Measurements from ENCODE around the gene ABCB4.

ABCB4 gene

GRCh38 chr7:87424075-87424474 is 51.4 kb downstream of the ABCB4 start:
- no peak for DNase-seq (ENCODE audit: low read depth in 2 of 2, low spot score in 1 of 2)

GRCh38 chr7:87420173-87420572 is 55.3 kb downstream of the ABCB4 start:
- no peak for DNase-seq (ENCODE audit: low read depth in 2 of 2, low spot score in 1 of 2)

- DNase-seq (ENCODE audit: low read depth in 2 of 2, low spot score in 1 of 2), result peak; percentile 7 to 56
Observed at GRCh38 chr7:87416682-87417587, 58.5 kb downstream of the ABCB4 start.

DNA sequence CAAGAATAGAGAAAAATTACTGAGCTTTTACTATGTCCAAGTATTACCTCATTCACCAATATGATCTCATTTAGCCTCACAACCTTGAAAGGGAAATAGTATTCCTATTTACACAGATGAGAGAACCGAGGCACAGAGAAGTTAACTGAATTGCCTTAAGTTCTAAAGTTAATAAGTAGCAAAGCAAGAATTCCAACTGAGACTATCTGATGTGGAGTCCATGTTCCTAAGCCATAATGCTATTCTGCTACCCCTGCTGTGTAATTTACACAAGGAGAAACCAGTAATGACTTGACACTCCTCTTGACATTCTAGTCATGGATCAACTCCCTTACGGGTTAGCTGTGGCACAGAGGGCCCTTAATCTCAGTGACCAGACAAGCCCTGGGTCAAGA is 60.7 kb downstream of the ABCB4 start:
- DNase-seq (ENCODE audit: low read depth in 2 of 2, low spot score in 1 of 2), result no peak

- no peak for DNase-seq (ENCODE audit: low read depth in 2 of 2, low spot score in 1 of 2)
Observed at GRCh38 chr7:87413951-87414793, 61.3 kb downstream of the ABCB4 start.

DNA sequence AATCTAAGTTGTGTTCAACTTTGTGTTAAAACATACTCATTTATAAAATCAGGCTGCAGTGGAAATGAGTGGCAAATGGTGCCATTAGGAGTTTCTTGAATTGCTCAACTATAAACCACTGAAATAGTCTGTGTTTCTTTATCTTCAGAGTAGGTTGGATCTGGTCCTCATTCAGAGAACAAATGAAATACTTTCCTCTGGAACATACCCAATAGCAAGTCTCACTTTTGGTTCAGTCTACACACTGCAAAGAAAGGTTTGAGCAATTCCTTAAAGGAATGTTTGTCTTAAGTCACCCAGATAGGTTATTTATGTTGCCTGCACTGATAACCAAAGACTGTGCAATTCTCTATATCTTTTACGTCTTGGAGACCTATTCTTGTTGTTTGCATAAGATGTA is 62.5 kb downstream of the ABCB4 start:
- no peak for DNase-seq (ENCODE audit: low read depth in 2 of 2, low spot score in 1 of 2)

GRCh38 chr7:87411186-87411585 is 64.3 kb downstream of the ABCB4 start:
- DNase-seq (ENCODE audit: low read depth in 2 of 2, low spot score in 1 of 2), result no peak

DNA sequence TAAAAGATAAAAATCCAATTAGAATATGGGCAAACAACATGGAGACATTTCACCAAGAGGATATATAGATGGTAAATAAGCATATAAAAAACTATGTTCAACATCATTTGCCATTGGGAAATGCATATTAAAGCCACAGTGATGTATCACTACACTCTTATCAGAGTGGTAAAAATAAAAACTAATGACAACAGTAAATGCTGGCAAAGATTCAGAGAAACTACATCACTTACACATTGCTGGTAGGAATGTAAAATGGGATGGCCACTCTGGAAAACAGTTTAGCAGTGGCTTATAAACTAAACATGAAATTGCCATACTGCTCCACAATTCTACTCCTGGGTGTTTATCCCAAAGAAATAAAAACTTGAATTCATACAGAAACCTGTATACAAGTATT is 70.8 kb downstream of the ABCB4 start:
- no peak for DNase-seq (ENCODE audit: low read depth in 2 of 2, low spot score in 1 of 2)

DNA sequence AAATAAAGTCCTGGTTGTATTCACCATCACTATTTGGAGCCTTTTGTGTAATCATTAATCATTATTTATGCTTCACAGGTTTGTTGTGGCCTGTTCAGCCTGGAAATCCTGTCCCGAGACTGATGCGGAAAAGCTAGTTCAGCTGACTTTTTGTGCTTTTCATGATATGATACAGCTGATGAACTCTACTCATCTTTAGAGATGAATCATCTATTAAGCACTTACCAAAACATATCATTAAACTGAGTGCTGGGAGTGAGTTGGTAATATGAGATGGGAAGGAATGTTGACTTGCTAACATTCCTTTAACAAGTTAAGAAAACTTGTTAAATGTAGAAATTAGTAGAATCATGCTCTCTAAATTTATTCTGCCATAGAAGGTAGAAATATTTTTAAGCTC is 77.0 kb downstream of the ABCB4 start:
- DNase-seq (ENCODE audit: low read depth in 2 of 2, low spot score in 1 of 2), result no peak

DNA sequence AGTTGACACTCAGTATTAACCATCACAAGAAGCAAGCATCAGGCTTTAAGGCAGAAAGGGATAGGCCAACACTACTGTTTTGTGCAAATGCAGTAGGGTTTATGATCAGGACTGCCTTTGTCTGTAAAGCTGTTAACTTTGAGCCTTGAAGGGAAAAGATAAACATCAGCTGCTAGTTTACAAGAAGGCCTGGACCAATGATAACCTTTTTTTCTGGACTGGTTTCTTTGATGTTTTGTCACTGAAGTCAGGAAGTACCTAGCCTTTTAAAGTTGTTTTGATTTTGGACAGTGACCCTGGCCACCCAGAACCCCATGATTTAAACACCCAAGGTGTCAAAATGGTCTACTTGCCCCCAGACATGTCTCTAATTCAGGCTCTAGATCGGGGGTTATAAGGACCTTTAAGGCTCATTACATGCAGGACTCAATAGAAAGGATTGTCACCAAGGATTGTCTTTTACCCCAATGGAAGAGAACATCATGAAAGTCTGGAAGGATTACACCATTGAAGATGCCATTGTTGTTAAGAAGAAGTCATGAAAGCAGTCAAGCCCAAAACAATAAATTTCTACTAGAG is 79.9 kb downstream of the ABCB4 start:
- DNase-seq (ENCODE audit: low read depth in 2 of 2, low spot score in 1 of 2), result no peak

DNA sequence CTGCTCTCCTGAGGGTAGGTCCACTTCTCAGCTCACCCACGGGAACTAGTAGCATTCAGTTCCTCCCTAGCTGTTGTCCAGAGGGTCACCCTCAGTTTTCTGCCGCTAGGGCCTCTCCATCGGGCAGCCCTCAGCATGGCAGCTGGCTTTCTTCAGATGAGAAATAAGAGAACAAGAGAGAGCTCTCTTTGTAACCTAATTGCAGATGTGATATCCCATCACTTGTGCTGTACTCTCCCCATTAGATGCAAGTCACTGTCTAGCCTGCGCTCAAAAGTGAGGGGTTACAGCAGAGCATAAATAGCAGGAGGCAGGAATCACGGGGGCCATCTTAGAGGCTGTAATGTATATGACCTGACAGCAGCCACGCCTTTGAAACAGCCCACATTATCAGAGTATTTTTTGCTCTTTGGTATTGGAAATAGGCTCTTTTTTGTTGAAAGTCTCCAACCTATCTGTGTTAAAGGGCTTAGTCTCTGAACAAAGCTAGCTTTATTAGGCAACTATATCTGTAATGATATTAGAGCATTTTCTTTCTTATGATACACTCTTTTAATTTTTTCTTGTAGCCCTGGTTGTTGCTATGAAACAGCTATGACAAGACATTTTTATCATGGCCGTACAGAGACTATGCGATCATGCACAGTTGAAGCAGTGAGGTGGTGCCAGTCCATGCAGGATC is 84.3 kb downstream of the ABCB4 start:
- DNase-seq (ENCODE audit: low read depth in 2 of 2, low spot score in 1 of 2), result no peak

DNA sequence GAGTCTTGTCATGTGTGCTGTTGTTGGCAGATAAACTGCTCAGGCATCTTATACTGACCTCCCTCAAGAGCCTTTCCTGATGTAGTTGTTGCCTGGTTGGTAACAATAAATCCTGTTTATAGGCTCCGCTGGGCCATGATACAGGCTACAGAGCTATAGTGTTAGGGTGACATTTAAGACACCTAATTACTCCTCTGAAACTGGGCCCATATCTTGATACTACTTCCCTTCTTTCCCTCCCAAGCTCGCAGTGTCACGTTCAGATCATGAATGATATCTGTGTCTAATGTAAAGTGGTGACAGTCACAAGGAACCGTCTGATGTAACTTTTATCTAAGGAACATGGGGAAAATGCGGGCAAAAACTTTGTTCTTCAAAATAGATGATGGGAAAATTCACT is 94.6 kb downstream of the ABCB4 start:
- no peak for DNase-seq (ENCODE audit: low read depth in 2 of 2, low spot score in 1 of 2)

- DNase-seq (ENCODE audit: low read depth in 2 of 2, low spot score in 1 of 2), result no peak
Observed at GRCh38 chr7:87375662-87376435, 99.6 kb downstream of the ABCB4 start.

- no peak for DNase-seq (ENCODE audit: low read depth in 2 of 2, low spot score in 1 of 2)
Observed at GRCh38 chr7:87370660-87371180, 104.8 kb downstream of the ABCB4 start.

GRCh38 chr7:87369216-87369615 is 106.3 kb downstream of the ABCB4 start:
- DNase-seq (ENCODE audit: low read depth in 2 of 2, low spot score in 1 of 2), result no peak

DNA sequence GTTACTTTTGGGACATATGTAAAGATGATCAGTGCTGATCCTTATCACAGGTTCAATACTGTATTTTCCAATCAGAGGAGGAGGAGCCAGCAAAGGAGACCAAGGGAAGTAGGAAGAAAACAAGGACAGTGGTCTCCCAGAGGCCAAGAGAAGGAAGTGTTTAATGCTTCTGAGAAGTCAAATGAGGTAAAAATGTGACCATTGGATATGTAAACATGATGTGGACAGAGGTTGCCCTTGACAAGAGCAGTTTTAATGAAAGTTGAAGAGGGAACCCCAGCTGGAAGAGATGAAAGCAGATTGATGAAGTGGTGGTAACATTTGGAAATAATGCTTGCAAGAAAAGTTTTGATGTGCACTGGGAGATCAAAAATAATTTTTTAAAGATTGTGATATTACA is 111.2 kb downstream of the ABCB4 start:
- no peak for DNase-seq (ENCODE audit: low read depth in 2 of 2, low spot score in 1 of 2)

- no peak for DNase-seq (ENCODE audit: low read depth in 2 of 2, low spot score in 1 of 2)
Observed at GRCh38 chr7:87363342-87363741, 112.1 kb downstream of the ABCB4 start.

DNA sequence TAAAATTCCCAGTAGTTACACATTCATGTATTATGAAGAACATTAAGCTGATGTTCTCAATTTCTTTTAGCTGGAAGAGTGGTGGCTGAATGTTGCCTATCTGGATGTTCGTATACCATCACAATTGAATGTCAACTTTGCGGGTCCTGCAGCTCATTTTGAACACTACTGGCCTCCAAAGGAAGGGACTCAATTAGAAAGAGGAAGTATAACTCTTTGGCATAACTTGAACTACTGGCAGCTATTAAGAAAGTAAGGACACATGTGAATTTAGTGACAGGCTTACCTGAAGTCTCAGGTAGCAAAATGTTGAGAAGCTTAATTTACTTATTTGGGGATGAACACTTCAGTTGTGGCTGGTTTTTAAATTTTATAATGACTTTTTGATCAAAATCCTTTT is 114.2 kb downstream of the ABCB4 start:
- DNase-seq (ENCODE audit: low read depth in 2 of 2, low spot score in 1 of 2), result no peak

DNA sequence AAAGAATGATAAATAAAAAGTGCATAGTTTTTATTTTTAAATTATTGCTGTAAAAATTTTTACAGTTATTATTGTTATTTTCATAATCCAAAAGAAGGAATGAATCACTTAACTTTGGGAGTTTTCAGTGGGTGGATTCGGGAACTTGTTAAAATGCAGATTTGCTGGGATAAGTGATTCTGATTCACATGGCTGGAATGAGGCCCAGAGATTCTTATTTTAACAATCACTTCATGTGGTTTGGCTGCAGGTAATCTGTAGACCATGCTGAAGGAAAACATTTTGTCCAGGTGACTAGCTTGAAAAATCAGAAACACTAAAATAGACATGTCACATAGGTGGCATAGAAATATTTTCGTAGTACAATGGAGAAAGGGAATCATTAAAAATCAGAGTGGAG is 116.1 kb downstream of the ABCB4 start:
- no peak for DNase-seq (ENCODE audit: low read depth in 2 of 2, low spot score in 1 of 2)

DNA sequence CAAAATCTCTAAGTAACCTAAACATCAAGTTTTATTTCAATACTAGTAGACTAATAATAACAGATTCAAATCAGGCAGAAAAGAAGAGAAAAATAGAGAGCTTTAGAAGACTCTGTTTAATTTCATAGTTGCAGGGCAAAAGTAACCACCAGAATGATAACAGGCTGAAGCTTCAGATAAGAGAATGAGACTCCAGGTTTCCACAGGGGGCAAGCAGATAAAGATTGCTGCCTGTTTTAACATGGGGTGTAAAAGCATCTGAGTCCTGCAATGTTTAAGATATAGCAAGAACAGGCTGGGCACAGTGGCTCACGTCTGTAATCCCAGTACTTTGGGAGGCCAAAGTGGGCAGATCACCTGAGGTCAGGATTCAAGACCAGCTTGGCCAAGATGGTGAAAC is 119.0 kb downstream of the ABCB4 start:
- no peak for DNase-seq (ENCODE audit: low read depth in 2 of 2, low spot score in 1 of 2)

All from stimulated activated CD8-positive, alpha-beta memory T cell treated with anti-CD3 and anti-CD28 coated beads, Interleukin-4, amount 100 ng/mL, for 4 hours (primary cell).